Measurements from ENCODE around the gene CES4A.
"Not testable (repeated sequence)": the region's sequence is repeated elsewhere in the genome, so short reads cannot be mapped to it uniquely, and the experiment has no call there.

The CES4A gene

GRCh38 chr16:66991545-66992077 is 3.2 kb downstream of the CES4A start:
- ChIA-PET POLR2A (no interaction called here), CTCF (interaction anchor here (0.7 kb wide), 1 partner anchor 26 kb away, joined by 3 read pairs; no protein-coding TSS in a partner anchor)
- DNase-seq (ENCODE audit: extremely low spot score) = no peak
- no peak for TF ChIP-seq FOXA1 (IDR thresholded peaks at IDR 0.05)
- TF ChIP-seq CTBP1 (IDR thresholded peaks at IDR 0.05; ENCODE audit: borderline replicate concordance) = no peak
- TF ChIP-seq FOXK2 (IDR thresholded peaks at IDR 0.05) = no peak
- TF ChIP-seq NFRKB (IDR thresholded peaks at IDR 0.05) = no peak
- TF ChIP-seq HDGF (IDR thresholded peaks at IDR 0.05; ENCODE audit: borderline replicate concordance) = no peak
- TF ChIP-seq PKNOX1 (IDR thresholded peaks at IDR 0.05) = no peak
- no peak for TF ChIP-seq ELF4 (IDR thresholded peaks at IDR 0.05)
- no peak for TF ChIP-seq LEF1 (IDR thresholded peaks at IDR 0.05; ENCODE audit: borderline replicate concordance)
- TF ChIP-seq SUZ12 (IDR thresholded peaks at IDR 0.05) = no peak
- no peak for TF ChIP-seq TARDBP (IDR thresholded peaks at IDR 0.05)
- TF ChIP-seq ARNT (IDR thresholded peaks at IDR 0.05) = no peak
- no peak for TF ChIP-seq SP1 (IDR thresholded peaks at IDR 0.05)
- TF ChIP-seq BHLHE40 (IDR thresholded peaks at IDR 0.05; ENCODE audit: borderline replicate concordance) = no peak
- no peak for TF ChIP-seq FOXM1 (IDR thresholded peaks at IDR 0.05; ENCODE audit: borderline replicate concordance)
- no peak for TF ChIP-seq L3MBTL2 (conservative IDR thresholded peaks at IDR 0.05)
- TF ChIP-seq ZNF384 (IDR thresholded peaks at IDR 0.05) = no peak

- POLR2A ChIA-PET; CTCF ChIA-PET; DNase-seq (ENCODE audit: extremely low spot score): not testable (repeated sequence)
Observed at GRCh38 chr16:66993558-66993957, 5.2 kb downstream of the CES4A start.

GRCh38 chr16:66996324-66996982 is 8.1 kb downstream of the CES4A start:
- POLR2A ChIA-PET = no interaction called here
- TF ChIP-seq SUZ12 (IDR thresholded peaks at IDR 0.05) (no peak), L3MBTL2 (conservative IDR thresholded peaks at IDR 0.05) (no peak), SP1 (IDR thresholded peaks at IDR 0.05) (no peak), ELF4 (IDR thresholded peaks at IDR 0.05) (no peak), ZNF384 (IDR thresholded peaks at IDR 0.05) (no peak), FOXK2 (IDR thresholded peaks at IDR 0.05) (no peak), PKNOX1 (IDR thresholded peaks at IDR 0.05) (no peak), ARNT (IDR thresholded peaks at IDR 0.05) (no peak), NFRKB (IDR thresholded peaks at IDR 0.05) (no peak), TARDBP (IDR thresholded peaks at IDR 0.05) (no peak), FOXA1 (IDR thresholded peaks at IDR 0.05) (no peak), CTBP1 (IDR thresholded peaks at IDR 0.05; ENCODE audit: borderline replicate concordance) (no peak), HDGF (IDR thresholded peaks at IDR 0.05; ENCODE audit: borderline replicate concordance) (no peak), BHLHE40 (IDR thresholded peaks at IDR 0.05; ENCODE audit: borderline replicate concordance) (no peak), FOXM1 (IDR thresholded peaks at IDR 0.05; ENCODE audit: borderline replicate concordance) (no peak), LEF1 (IDR thresholded peaks at IDR 0.05; ENCODE audit: borderline replicate concordance) (no peak)
- CTCF ChIA-PET = interaction anchor here (0.6 kb wide), 1 partner anchor 11 kb away, joined by 3 read pairs; no protein-coding TSS in a partner anchor
- no peak for DNase-seq (ENCODE audit: extremely low spot score)

- POLR2A ChIA-PET = no interaction called here
Observed at GRCh38 chr16:66996983-66997358, 8.6 kb downstream of the CES4A start.

GRCh38 chr16:67000384-67001351 is 12.3 kb downstream of the CES4A start:
- ChIA-PET CTCF (no interaction called here), POLR2A (no interaction called here)
- TF ChIP-seq CTBP1 (IDR thresholded peaks at IDR 0.05; ENCODE audit: borderline replicate concordance) = no peak
- TF ChIP-seq L3MBTL2 (conservative IDR thresholded peaks at IDR 0.05) = no peak
- TF ChIP-seq SUZ12 (IDR thresholded peaks at IDR 0.05) = no peak
- TF ChIP-seq ELF4 (IDR thresholded peaks at IDR 0.05) = no peak
- no peak for TF ChIP-seq ARNT (IDR thresholded peaks at IDR 0.05)
- no peak for TF ChIP-seq SP1 (IDR thresholded peaks at IDR 0.05)
- TF ChIP-seq FOXM1 (IDR thresholded peaks at IDR 0.05; ENCODE audit: borderline replicate concordance) = no peak
- TF ChIP-seq NFRKB (IDR thresholded peaks at IDR 0.05) = no peak
- no peak for TF ChIP-seq TARDBP (IDR thresholded peaks at IDR 0.05)
- no peak for TF ChIP-seq ZNF384 (IDR thresholded peaks at IDR 0.05)
- TF ChIP-seq LEF1 (IDR thresholded peaks at IDR 0.05; ENCODE audit: borderline replicate concordance) = no peak
- no peak for TF ChIP-seq FOXA1 (IDR thresholded peaks at IDR 0.05)
- TF ChIP-seq PKNOX1 (IDR thresholded peaks at IDR 0.05) = no peak
- no peak for TF ChIP-seq FOXK2 (IDR thresholded peaks at IDR 0.05)
- TF ChIP-seq HDGF (IDR thresholded peaks at IDR 0.05; ENCODE audit: borderline replicate concordance) = no peak
- no peak for TF ChIP-seq BHLHE40 (IDR thresholded peaks at IDR 0.05; ENCODE audit: borderline replicate concordance)
- DNase-seq (ENCODE audit: extremely low spot score) = no peak

More at GRCh38 chr16:66996983-66997358, 8.6 kb downstream of the CES4A start:
- CTCF ChIA-PET = interaction anchor here (0.6 kb wide), 2 partner anchors 11 to 52 kb away, joined by 3 read pairs; no protein-coding TSS in a partner anchor
- TF ChIP-seq LEF1 (IDR thresholded peaks at IDR 0.05; ENCODE audit: borderline replicate concordance) = no peak
- no peak for TF ChIP-seq FOXA1 (IDR thresholded peaks at IDR 0.05)
- TF ChIP-seq FOXM1 (IDR thresholded peaks at IDR 0.05; ENCODE audit: borderline replicate concordance) = no peak
- TF ChIP-seq SP1 (IDR thresholded peaks at IDR 0.05) = no peak
- TF ChIP-seq ZNF384 (IDR thresholded peaks at IDR 0.05) = no peak
- no peak for TF ChIP-seq PKNOX1 (IDR thresholded peaks at IDR 0.05)
- no peak for TF ChIP-seq L3MBTL2 (conservative IDR thresholded peaks at IDR 0.05)
- TF ChIP-seq NFRKB (IDR thresholded peaks at IDR 0.05) = no peak
- TF ChIP-seq SUZ12 (IDR thresholded peaks at IDR 0.05) = no peak
- no peak for TF ChIP-seq ARNT (IDR thresholded peaks at IDR 0.05)
- TF ChIP-seq HDGF (IDR thresholded peaks at IDR 0.05; ENCODE audit: borderline replicate concordance) = no peak
- no peak for DNase-seq (ENCODE audit: extremely low spot score)
